Upper lobe of left lung (tissue), 6 donors: Measurements from ENCODE around the gene NRM. TPM values are rescaled to one million over a fixed set of nuclear protein-coding genes. Genes with fewer than 3 reads are reported as not detected.

Experiments
- ATAC-seq, 2 donors: fragments of 200-7000 bp; cut with Tn5 transposase; one replicate each; pipeline ENCODE4 v1.9.1; 2022; ENCODE audit warnings: mild to moderate bottlenecking in 2 of 2, moderate library complexity in 2 of 2; ENCODE audit not compliant: low FRiP score in 2 of 2
- DNase-seq, 2 donors: peaks; one replicate each; pipeline ENCODE4 v3.0.0-alpha.2; 2019 to 2020
- H3K27ac ChIP-seq, 4 donors: fragments of 200-600 bp; sonication (generic); one replicate each; pipeline ENCODE4 v1.5.1; 2016 to 2019
- H3K27me3 ChIP-seq, 4 donors: fragments of 200-600 bp; sonication (generic); one replicate each; pipeline ENCODE4 v1.5.1; 2017 to 2019
- H3K36me3 ChIP-seq, 4 donors: fragments of 200-600 bp; sonication (generic); one replicate each; pipeline ENCODE4 v1.5.1; 2016 to 2019
- H3K4me1 ChIP-seq, 4 donors: fragments of 200-600 bp; sonication (generic); one replicate each; pipeline ENCODE4 v1.5.1; 2018 to 2019
- H3K4me3 ChIP-seq, 4 donors: fragments of 200-600 bp; sonication (generic); one replicate each; pipeline ENCODE4 v1.5.1; 2017 to 2019; ENCODE audit warnings: mild to moderate bottlenecking in 2 of 4, moderate library complexity in 1 of 4
- H3K9me3 ChIP-seq, 4 donors: fragments of 200-600 bp; sonication (generic); one replicate each; pipeline ENCODE4 v1.5.1; 2018 to 2019
- EP300 ChIP-seq, 4 donors: sonication (generic); formaldehyde crosslinking; IDR thresholded peaks; one replicate each; pipeline ENCODE4 v1.5.1; 2017; ENCODE audit warnings: antibody characterized with exemption in 4 of 4, control low read depth in 2 of 4
- POLR2A ChIP-seq, 4 donors: fragments of 450-650 bp; IDR thresholded peaks; one replicate each; pipeline ENCODE4 v1.5.1; 2016 to 2017; ENCODE audit warnings: antibody characterized with exemption in 4 of 4, mild to moderate bottlenecking in 2 of 4
- POLR2AphosphoS5 ChIP-seq, 2 donors: sonication (generic); formaldehyde crosslinking; IDR thresholded peaks; one replicate each; pipeline ENCODE4 v1.5.1; 2017; ENCODE audit warnings: antibody characterized with exemption in 2 of 2
- WGBS, 2 donors: methylation state at CpG; one replicate each; pipeline ENCODE4 v1.1.5; 2017 to 2018; 5-methylcytosine and 5-hydroxymethylcytosine counted together
- total RNA-seq, 6 donors: library from RNA; depleted of rRNA in 4 of 6; stranded (reverse); fragments of >200 nt in 4 of 6; gene quantifications; one replicate each; pipeline versions ENCODE4 v1.1.0 to v1.2.1, GENCODE V29; 2016 to 2021
- TF ChIP-seq, protein P1 (sequence below), 6 experiments: fragments of 450-650 bp in 4 of 6; fragments of 200-600 bp in 2 of 6; sonication (generic) in 2 of 6; IDR thresholded peaks; one replicate each; pipeline ENCODE4 v1.5.1; 2016 to 2019; ENCODE audit warnings: antibody characterized with exemption in 6 of 6
- donor health status: DM: no; HTN: no; CAD: no; lungs with moderate emphysema.
- donor health status: DM: no; HTN: yes; CAD: no; lungs with severe emphysema.

The NRM gene
- total RNA-seq, 6 donors from 2014 or later: 3.3 to 13.4 (median 7.2) TPM

DNA sequence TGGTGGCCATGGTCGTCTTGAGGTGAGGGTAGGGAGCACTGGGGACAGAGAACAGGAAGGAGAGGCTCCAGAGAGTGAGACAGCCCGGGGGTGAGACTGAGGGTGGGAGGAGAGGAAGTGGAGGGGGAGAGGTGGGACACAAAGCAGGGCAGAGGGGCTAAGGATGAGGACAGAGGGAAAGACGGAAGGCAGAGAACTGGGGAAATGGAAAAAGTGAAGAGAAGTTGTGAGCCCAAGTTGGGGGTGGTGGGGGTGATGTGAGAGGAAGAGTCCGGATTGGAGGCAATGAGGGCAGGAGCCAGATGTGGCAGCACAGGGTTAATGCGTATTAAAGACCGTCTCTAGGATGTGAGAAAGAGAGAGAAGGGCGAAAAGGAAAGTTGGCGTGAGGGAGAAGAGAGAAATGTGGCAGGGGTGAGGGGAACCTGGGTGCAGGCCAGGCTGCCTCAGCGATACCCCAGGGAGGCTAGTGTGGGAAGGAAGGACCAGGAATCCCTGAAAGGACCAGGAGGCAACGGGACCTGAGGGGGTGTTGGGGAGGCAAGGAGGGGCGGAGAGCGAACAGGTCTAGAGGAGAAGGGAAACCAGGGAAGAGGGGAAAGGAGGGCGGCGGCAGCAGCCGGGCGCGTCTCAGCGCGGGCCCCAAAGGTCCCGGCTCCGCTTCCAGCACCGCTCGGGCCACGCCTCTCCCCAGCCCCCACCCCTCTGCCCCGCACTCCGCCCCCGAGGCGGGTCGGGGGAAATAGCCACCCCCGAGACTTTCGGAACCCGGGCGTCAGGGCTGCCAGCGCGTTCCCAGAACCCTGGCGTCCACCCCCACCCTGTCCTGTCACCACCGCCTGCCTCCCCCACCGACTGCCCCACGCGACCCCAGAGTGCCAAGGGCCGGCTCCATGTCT lies 4.5 kb downstream of the NRM start, which contains the start of gene PPP1R18:
TSS of gene PPP1R18 (minus strand) at position 637 of the 899 bp plus-strand sequence. CDS start at position 10, 627 bp downstream.
- Histone ChIP-seq H3K36me3 (peaks cover 0 to 2% (median 0%) of the 10 kb centered on the region in 4 donors), H3K27ac (peak within 1 kb of the TSS; percentile 99 to 100 (median 99)), H3K27me3 (no peaks in the 10 kb centered on the region), H3K4me3 (peak within 1 kb of the TSS; percentile 70 to 87 (median 80)), H3K9me3 (no peaks in the 10 kb centered on the region), H3K4me1 (peaks cover 33 to 58% (median 51%) of the 10 kb centered on the region in 4 donors)
- peak; percentile 70 to 75 for ATAC-seq
- peak; percentile 89 to 95 for DNase-seq
- 2 to 3% methylated on average over 16 to 24 of the region's 41 CpGs for WGBS, 2 donors
- TF ChIP-seq POLR2A (IDR thresholded peaks at IDR 0.05) (peak in 2 of 4 donors; percentile 57 to 78), EP300 (IDR thresholded peaks at IDR 0.05) (peak in 1 of 4 donors; percentile 11), POLR2AphosphoS5 (IDR thresholded peaks at IDR 0.05) (peak; percentile 35 to 79)
- TF ChIP-seq, protein P1, sequence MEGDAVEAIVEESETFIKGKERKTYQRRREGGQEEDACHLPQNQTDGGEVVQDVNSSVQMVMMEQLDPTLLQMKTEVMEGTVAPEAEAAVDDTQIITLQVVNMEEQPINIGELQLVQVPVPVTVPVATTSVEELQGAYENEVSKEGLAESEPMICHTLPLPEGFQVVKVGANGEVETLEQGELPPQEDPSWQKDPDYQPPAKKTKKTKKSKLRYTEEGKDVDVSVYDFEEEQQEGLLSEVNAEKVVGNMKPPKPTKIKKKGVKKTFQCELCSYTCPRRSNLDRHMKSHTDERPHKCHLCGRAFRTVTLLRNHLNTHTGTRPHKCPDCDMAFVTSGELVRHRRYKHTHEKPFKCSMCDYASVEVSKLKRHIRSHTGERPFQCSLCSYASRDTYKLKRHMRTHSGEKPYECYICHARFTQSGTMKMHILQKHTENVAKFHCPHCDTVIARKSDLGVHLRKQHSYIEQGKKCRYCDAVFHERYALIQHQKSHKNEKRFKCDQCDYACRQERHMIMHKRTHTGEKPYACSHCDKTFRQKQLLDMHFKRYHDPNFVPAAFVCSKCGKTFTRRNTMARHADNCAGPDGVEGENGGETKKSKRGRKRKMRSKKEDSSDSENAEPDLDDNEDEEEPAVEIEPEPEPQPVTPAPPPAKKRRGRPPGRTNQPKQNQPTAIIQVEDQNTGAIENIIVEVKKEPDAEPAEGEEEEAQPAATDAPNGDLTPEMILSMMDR (IDR thresholded peaks at IDR 0.05): peak in 2 of 6 experiments; percentile 6 to 10

DNA sequence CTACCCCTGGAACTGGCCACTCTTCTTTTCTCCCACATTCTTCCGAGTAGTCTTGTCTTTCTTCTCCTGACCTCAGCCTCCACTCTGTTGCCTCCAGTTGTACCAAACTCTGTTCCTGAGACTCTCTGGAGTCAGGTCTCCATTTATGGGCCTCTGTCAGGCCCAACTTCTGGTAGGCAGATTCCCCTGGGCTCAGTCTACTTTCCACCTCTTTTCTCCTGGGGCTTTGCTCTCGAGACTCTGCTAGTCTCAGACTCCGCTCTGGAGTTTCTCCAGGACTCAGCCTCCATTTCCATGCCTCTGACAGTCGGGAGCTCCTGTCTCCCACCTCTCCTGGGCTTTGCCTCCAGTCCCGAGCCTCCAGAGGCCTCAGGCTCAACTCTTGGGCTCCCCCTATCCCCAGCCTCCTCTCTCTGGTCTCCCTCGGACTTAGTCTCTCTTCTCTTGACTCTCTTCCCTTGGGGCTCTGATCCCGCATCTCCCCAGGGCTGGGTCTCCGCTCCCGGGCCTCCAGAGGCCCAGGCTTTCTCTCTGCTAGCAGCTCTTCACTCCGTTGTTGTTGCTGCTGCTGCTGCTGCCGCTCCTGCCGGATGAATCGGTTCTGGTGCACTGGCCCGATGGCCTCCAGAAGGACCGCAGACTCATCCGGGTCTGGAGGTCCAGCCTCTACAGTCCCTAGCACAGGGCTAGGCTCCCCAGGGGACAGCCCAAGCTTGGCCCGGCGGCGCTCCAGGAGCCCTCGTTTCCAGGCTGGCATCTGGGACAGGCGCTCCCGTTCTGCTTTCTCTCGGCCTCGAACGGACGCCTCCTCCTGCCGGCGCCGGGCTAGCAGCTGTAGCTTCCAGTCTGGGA lies 5.4 kb downstream of the NRM start:
- no peak for ATAC-seq
- Histone ChIP-seq H3K27ac (peak overlapping the region; percentile 99 to 100 (median 99)), H3K9me3 (no peaks in the 10 kb centered on the region), H3K4me1 (peaks cover 40 to 61% (median 56%) of the 10 kb centered on the region in 4 donors), H3K36me3 (peaks cover 0 to 7% (median 0%) of the 10 kb centered on the region in 4 donors), H3K4me3 (peak overlapping the region; percentile 70 to 87 (median 80)), H3K27me3 (no peaks in the 10 kb centered on the region)
- WGBS, 2 donors: 28 to 33% methylated on average over 21 to 22 of the region's 29 CpGs
- TF ChIP-seq, protein P1 (IDR thresholded peaks at IDR 0.05): no peak
- peak in 1 of 2 donors; percentile 13 for TF ChIP-seq POLR2AphosphoS5 (IDR thresholded peaks at IDR 0.05)
- peak in 1 of 2 donors; percentile 84 for DNase-seq

DNA sequence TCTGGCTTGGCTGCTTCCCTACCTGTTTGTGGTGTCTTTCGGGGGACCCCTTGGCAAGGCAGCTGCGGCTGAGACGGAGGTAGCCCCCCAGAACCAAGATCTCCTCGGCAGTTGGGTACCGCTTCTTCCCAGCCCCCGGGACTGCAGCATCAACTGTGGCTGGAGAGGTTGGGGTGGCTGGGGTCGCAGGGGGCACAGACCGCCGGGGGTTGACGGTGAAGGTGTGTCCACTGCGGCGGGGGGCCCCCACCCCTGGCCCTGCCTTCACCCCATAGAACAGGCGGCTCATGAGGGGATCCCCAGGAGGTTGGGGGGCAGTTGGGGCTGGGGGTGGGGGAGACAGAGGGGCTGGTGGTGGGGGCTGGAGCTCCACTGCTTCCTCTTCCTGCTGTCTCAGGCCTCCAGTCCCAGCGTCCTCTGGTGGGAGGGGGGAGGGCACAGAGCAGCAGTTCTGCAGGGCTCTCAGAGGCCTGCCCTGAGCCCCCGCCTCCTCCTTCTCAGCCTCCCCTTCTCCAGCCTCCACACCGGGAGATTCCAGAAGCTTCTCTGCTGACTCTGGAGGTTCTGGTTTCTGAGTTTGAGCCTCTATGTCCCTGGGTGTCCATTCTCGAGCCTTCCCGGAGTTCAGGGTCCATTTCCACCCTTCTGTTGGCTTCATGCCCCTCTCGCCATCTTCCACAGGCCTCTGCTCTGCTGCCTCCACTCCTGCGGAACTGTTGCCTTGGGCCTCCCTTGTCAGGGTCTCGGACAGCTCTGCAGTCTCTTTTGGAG lies 6.2 kb downstream of the NRM start:
- Histone ChIP-seq H3K4me3 (peak overlapping the region; percentile 70 to 87 (median 80)), H3K36me3 (peaks cover 0 to 15% (median 0%) of the 10 kb centered on the region in 4 donors), H3K4me1 (peaks cover 40 to 61% (median 57%) of the 10 kb centered on the region in 4 donors), H3K27ac (peak overlapping the region; percentile 99 to 100 (median 99)), H3K9me3 (no peaks in the 10 kb centered on the region), H3K27me3 (no peaks in the 10 kb centered on the region)
- DNase-seq (peak; percentile 74 to 79), ATAC-seq (no peak)
- WGBS, 2 donors: 22 to 35% methylated on average over 14 to 15 of the region's 21 CpGs
- TF ChIP-seq POLR2AphosphoS5 (IDR thresholded peaks at IDR 0.05): peak in 1 of 2 donors; percentile 32
- no peak for TF ChIP-seq POLR2A (IDR thresholded peaks at IDR 0.05)

DNA sequence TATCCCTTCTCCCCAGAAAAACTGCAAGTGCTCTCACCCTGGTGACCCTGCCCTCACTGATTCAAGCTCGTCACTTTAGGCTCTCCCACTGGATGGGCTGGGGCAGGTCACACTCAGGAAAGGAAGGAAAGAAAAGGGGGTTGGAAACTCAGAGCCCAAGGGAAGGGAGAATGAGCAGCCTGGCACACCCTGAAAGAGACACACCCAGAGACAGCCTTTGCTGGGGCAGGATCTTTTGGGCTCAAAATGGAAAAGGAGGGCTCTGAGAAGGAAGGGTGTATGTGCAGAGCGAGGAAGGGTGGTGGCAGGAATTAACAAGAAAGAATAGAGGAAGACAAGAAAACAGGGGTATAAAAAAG lies 6.8 kb downstream of the NRM start:
- WGBS, 2 donors: 13 to 25% methylated on average over 2 of the region's 2 CpGs
- Histone ChIP-seq H3K4me3 (peak overlapping the region; percentile 70 to 87 (median 80)), H3K27ac (peak overlapping the region; percentile 99 to 100 (median 99)), H3K9me3 (no peaks in the 10 kb centered on the region), H3K36me3 (peaks cover 0 to 22% (median 0%) of the 10 kb centered on the region in 4 donors), H3K27me3 (no peaks in the 10 kb centered on the region), H3K4me1 (peaks cover 40 to 61% (median 60%) of the 10 kb centered on the region in 4 donors)
- ATAC-seq (no peak), DNase-seq (no peak)
- no peak for TF ChIP-seq EP300 (IDR thresholded peaks at IDR 0.05)
- no peak for TF ChIP-seq POLR2AphosphoS5 (IDR thresholded peaks at IDR 0.05)
- TF ChIP-seq, protein P1 (IDR thresholded peaks at IDR 0.05): no peak
- TF ChIP-seq POLR2A (IDR thresholded peaks at IDR 0.05): no peak
